GM12878 (cell line): Measurements from ENCODE around the gene HAND2. TPM values are rescaled to one million over a fixed set of nuclear protein-coding genes. Genes with fewer than 3 reads are reported as not detected.

Source experiments
- ATAC-seq: fragments of 200-7000 bp; cut with Tn5 transposase; 3 replicates; pipeline ENCODE4 v1.9.1; 2020; ENCODE audit warnings: mild to moderate bottlenecking, moderate library complexity
- BruUV-seq: library from RNA; stranded (reverse); fragments of 400-500 nt; replicated peaks from 2 replicates; lab custom pipeline; 2021; lab: Mats Ljungman, UMichigan
- CTCF ChIA-PET: fragments of 300-600 bp; sonication (Branson Sonifier 250); formaldehyde crosslinking; extraction: SDS; loops from one replicate; lab custom pipeline; 2021; ENCODE audit warnings: inconsistent platforms; lab: Yijun Ruan, JAX
- POLR2A ChIA-PET: fragments of 350-600 bp; formaldehyde crosslinking; extraction: SDS; loops from one replicate; lab custom pipeline; 2021; ENCODE audit warnings: inconsistent platforms; lab: Charles Lee
- RAD21 ChIA-PET: fragments of 300-600 bp; sonication (Branson Sonifier 250); formaldehyde crosslinking; loops from one replicate; lab custom pipeline; 2023; ENCODE audit warnings: antibody characterized with exemption; ENCODE audit not compliant: unreplicated experiment; lab: Charles Lee
- SMC1A ChIA-PET: fragments of 300-600 bp; sonication (Branson Sonifier 250); formaldehyde crosslinking; loops from one replicate; lab custom pipeline; 2023; ENCODE audit not compliant: unreplicated experiment, uncharacterized antibody; lab: Charles Lee
- DNase-seq: peaks from one replicate; pipeline ENCODE4 v3.0.0-alpha.2; 2011; ENCODE audit warnings: low read depth, low spot score
- FAIRE-seq: peaks from 3 replicates; lab custom pipeline; 2011; peaks lifted over from hg19 to GRCh38; lab: Jason Lieb, UNC
- H2AFZ ChIP-seq: 2 replicates; pipeline ENCODE4 v1.6.0; 2011; ENCODE audit warnings: low read depth, low read length, control low read depth; ENCODE audit not compliant: control insufficient read depth
- H3K27ac ChIP-seq: 2 replicates; pipeline ENCODE4 v1.5.1; 2011; ENCODE audit warnings: control low read depth; ENCODE audit not compliant: control insufficient read depth, insufficient read depth
- H3K27me3 ChIP-seq, 2 experiments: replicated peaks in 1 of 2; 2 replicates each; pipeline versions ENCODE4 v1.6.0 to v1.6.1; 2011; ENCODE audit warnings: low read length in 1 of 2; ENCODE audit not compliant: control insufficient read depth in 2 of 2, insufficient read depth in 2 of 2
- H3K36me3 ChIP-seq, 2 experiments: 2 replicates each; pipeline ENCODE4 v1.5.1; 2011; ENCODE audit warnings: low read length in 1 of 2; ENCODE audit not compliant: control insufficient read depth in 2 of 2, insufficient read depth in 2 of 2
- H3K4me1 ChIP-seq: 2 replicates; pipeline ENCODE4 v1.6.1; 2011; ENCODE audit warnings: mild to moderate bottlenecking, low read length, moderate library complexity, mixed read lengths; ENCODE audit not compliant: control insufficient read depth, insufficient read depth
- H3K4me2 ChIP-seq: 2 replicates; pipeline ENCODE4 v1.6.0; 2011; ENCODE audit warnings: control low read depth; ENCODE audit not compliant: control insufficient read depth, insufficient read depth
- H3K4me3 ChIP-seq: fragments of 200-600 bp; sonication (generic); 2 replicates; pipeline ENCODE4 v1.5.1; 2016
- H3K79me2 ChIP-seq: 2 replicates; pipeline ENCODE4 v1.6.0; 2011; ENCODE audit warnings: low read length; ENCODE audit not compliant: control insufficient read depth, insufficient read depth
- H3K9ac ChIP-seq: 2 replicates; pipeline ENCODE4 v1.8.0; 2011; ENCODE audit warnings: low read length, control low read depth, mixed read lengths; ENCODE audit not compliant: control insufficient read depth, insufficient read depth
- H3K9me3 ChIP-seq: replicated peaks from 3 replicates; pipeline ENCODE4 v1.5.1; 2011; ENCODE audit warnings: mild to moderate bottlenecking, low read length; ENCODE audit not compliant: control insufficient read depth, insufficient read depth
- H4K20me1 ChIP-seq: 2 replicates; pipeline ENCODE4 v1.6.0; 2011; ENCODE audit not compliant: control insufficient read depth, insufficient read depth
- ATF3 ChIP-seq: IDR thresholded peaks from 2 replicates; pipeline ENCODE4 v1.6.1; 2011; ENCODE audit warnings: low read depth, mild to moderate bottlenecking, low read length, moderate library complexity, borderline replicate concordance; ENCODE audit errors: extremely low read depth
- BACH1 ChIP-seq: fragments of 450-650 bp; IDR thresholded peaks from 2 replicates; pipeline ENCODE4 v1.6.1; 2017; ENCODE audit warnings: mild to moderate bottlenecking, borderline replicate concordance
- BCL11A ChIP-seq: IDR thresholded peaks from 2 replicates; pipeline ENCODE4 v1.6.1; 2011; ENCODE audit warnings: low read depth, low read length
- IKZF1 ChIP-seq: fragments of 450-650 bp; conservative IDR thresholded peaks from 2 replicates; pipeline ENCODE4 v1.6.1; 2017; ENCODE audit warnings: antibody characterized with exemption, mild to moderate bottlenecking
- KDM1A ChIP-seq: fragments of 200-600 bp; sonication (generic); IDR thresholded peaks from 2 replicates; pipeline ENCODE4 v1.6.1; 2016; ENCODE audit warnings: borderline replicate concordance
- NKRF ChIP-seq: fragments of 450-650 bp; conservative IDR thresholded peaks from 2 replicates; pipeline ENCODE4 v1.6.1; 2017; ENCODE audit warnings: mild to moderate bottlenecking, moderate library complexity
- POLR2A ChIP-seq: IDR thresholded peaks from 2 replicates; pipeline ENCODE4 v1.6.1; 2011; ENCODE audit warnings: low read depth, mild to moderate bottlenecking, low read length
- RAD51 ChIP-seq: fragments of 450-650 bp; IDR thresholded peaks from 2 replicates; pipeline ENCODE4 v1.6.1; 2016; ENCODE audit warnings: moderate library complexity, mild to moderate bottlenecking, inconsistent platforms
- TARDBP ChIP-seq: IDR thresholded peaks from 2 replicates; pipeline ENCODE4 v1.6.1; 2016; ENCODE audit warnings: borderline replicate concordance
- TCF7 ChIP-seq: IDR thresholded peaks from 2 replicates; pipeline ENCODE4 v1.6.1; 2014; ENCODE audit warnings: antibody characterized with exemption, borderline replicate concordance
- ZSCAN29 ChIP-seq: fragments of 450-650 bp; IDR thresholded peaks from 2 replicates; pipeline ENCODE4 v1.6.1; 2017; ENCODE audit warnings: mild to moderate bottlenecking, moderate library complexity
- WGBS: methylation state at CpG from one replicate; pipeline ENCODE4 v1.1.6; 2016; ENCODE audit warnings: low lambda C conversion rate; ENCODE audit not compliant: insufficient replicate concordance, insufficient coverage; ENCODE audit errors: missing lambda C conversion rate; 5-methylcytosine and 5-hydroxymethylcytosine counted together
- in situ Hi-C: fragments of 300-500 bp; cut with MboI; formaldehyde crosslinking; loops from 9 replicates; pipeline ENCODE4 v1.14.3; 2018; ENCODE audit warnings: mixed read lengths
- intact Hi-C: fragments of 100-400 bp; cut with micrococcal nuclease; formaldehyde crosslinking; loops from one replicate; pipeline ENCODE4 v1.14.2; 2022; ENCODE audit not compliant: unreplicated experiment
- polyA plus RNA-seq, 11 experiments: library from polyadenylated mRNA; depleted of rRNA in 4 of 11; unstranded in 6 of 11; stranded (reverse) in 5 of 11; fragments of >200 nt; fragmentation: Nextera tagmentation in 4 of 11; fragmentation: Illumina TruSeq in 1 of 11; extraction: Ambion mirVana in 4 of 11; extraction: Trizol in 1 of 11; gene quantifications; 1 replicate in 1 of 11; 2 replicates in 10 of 11; pipeline versions ENCODE4 v1.2.1 to v1.2.3, GENCODE V29; 2011 to 2016; ENCODE audit warnings: inconsistent platforms in 2 of 11, missing spikeins in 2 of 11, low read depth in 1 of 11
- total RNA-seq, 4 experiments: library from RNA; depleted of rRNA in 3 of 4; stranded (reverse); fragments of >200 nt in 3 of 4; fragmentation: Illumina TruSeq in 1 of 4; extraction: Trizol in 1 of 4; gene quantifications; 2 replicates each; pipeline versions ENCODE4 v1.2.1 to v1.2.3, GENCODE V29; 2013 to 2021
- TF ChIP-seq, protein P1 (sequence below): fragments of 450-650 bp; IDR thresholded peaks from 2 replicates; pipeline ENCODE4 v1.6.1; 2017; ENCODE audit warnings: borderline replicate concordance
- TF ChIP-seq, protein P2 (sequence below): IDR thresholded peaks from 2 replicates; pipeline ENCODE4 v1.6.1; 2012; ENCODE audit warnings: low read depth, low read length, improper control_type of control experiment
- TF ChIP-seq, protein P3 (sequence below): fragments of 450-650 bp; IDR thresholded peaks from 2 replicates; pipeline ENCODE4 v1.6.1; 2017; ENCODE audit warnings: antibody characterized with exemption, mild to moderate bottlenecking, moderate library complexity

HAND2 gene
- total and polyA plus RNA-seq, 10 of the 15 experiments (the other 5 are each of a cell fraction or from before 2014, with no cell fraction given), result 0.09 TPM; not detected in 9

- no peak overlapping the region for H3K4me3 ChIP-seq
- POLR2A ChIA-PET, result no interaction called here
- CTCF ChIA-PET, result no interaction called here
- ATAC-seq (no peak), DNase-seq (no peak), FAIRE-seq (no peak)
- no peak overlapping the region for H3K4me2 ChIP-seq
- BruUV-seq, result no TSS peak
- intact Hi-C loops (no loop called here), in situ Hi-C loops (loop anchor here (25.0 kb wide), 1 partner anchor 789 kb away; no protein-coding TSS in a partner anchor)
- H3K27ac ChIP-seq, result no peak overlapping the region
- H3K9me3 ChIP-seq, result no peaks in the 10 kb centered on the region; the same call in 2 of the 3 replicates
- H3K4me1 ChIP-seq, result no peaks in the 10 kb centered on the region
- H3K27me3 ChIP-seq, result peaks cover 8 to 37% of the 10 kb centered on the region in 2 experiments
- RAD21 ChIA-PET, result no interaction called here
- H2AFZ ChIP-seq, result no peak overlapping the region
- no peak overlapping the region for H3K9ac ChIP-seq
- SMC1A ChIA-PET, result no interaction called here
- 60% methylated on average over 21 of the region's 21 CpGs for WGBS
- H3K79me2 ChIP-seq, result no peaks in the 10 kb centered on the region
- no peaks in the 10 kb centered on the region for H3K36me3 ChIP-seq
- no peaks in the 10 kb centered on the region for H4K20me1 ChIP-seq
- no peak for TF ChIP-seq BACH1
- no peak for TF ChIP-seq BCL11A
- no peak for TF ChIP-seq TCF7
- TF ChIP-seq, protein P1, sequence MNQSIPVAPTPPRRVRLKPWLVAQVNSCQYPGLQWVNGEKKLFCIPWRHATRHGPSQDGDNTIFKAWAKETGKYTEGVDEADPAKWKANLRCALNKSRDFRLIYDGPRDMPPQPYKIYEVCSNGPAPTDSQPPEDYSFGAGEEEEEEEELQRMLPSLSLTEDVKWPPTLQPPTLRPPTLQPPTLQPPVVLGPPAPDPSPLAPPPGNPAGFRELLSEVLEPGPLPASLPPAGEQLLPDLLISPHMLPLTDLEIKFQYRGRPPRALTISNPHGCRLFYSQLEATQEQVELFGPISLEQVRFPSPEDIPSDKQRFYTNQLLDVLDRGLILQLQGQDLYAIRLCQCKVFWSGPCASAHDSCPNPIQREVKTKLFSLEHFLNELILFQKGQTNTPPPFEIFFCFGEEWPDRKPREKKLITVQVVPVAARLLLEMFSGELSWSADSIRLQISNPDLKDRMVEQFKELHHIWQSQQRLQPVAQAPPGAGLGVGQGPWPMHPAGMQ, result no peak
- TF ChIP-seq TARDBP, result no peak
- no peak for TF ChIP-seq RAD51
- no peak for TF ChIP-seq ZSCAN29
- TF ChIP-seq, protein P2, sequence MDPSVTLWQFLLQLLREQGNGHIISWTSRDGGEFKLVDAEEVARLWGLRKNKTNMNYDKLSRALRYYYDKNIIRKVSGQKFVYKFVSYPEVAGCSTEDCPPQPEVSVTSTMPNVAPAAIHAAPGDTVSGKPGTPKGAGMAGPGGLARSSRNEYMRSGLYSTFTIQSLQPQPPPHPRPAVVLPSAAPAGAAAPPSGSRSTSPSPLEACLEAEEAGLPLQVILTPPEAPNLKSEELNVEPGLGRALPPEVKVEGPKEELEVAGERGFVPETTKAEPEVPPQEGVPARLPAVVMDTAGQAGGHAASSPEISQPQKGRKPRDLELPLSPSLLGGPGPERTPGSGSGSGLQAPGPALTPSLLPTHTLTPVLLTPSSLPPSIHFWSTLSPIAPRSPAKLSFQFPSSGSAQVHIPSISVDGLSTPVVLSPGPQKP, result no peak
- TF ChIP-seq KDM1A, result no peak
- no peak for TF ChIP-seq POLR2A
- TF ChIP-seq IKZF1, result no peak
- TF ChIP-seq, protein P3, sequence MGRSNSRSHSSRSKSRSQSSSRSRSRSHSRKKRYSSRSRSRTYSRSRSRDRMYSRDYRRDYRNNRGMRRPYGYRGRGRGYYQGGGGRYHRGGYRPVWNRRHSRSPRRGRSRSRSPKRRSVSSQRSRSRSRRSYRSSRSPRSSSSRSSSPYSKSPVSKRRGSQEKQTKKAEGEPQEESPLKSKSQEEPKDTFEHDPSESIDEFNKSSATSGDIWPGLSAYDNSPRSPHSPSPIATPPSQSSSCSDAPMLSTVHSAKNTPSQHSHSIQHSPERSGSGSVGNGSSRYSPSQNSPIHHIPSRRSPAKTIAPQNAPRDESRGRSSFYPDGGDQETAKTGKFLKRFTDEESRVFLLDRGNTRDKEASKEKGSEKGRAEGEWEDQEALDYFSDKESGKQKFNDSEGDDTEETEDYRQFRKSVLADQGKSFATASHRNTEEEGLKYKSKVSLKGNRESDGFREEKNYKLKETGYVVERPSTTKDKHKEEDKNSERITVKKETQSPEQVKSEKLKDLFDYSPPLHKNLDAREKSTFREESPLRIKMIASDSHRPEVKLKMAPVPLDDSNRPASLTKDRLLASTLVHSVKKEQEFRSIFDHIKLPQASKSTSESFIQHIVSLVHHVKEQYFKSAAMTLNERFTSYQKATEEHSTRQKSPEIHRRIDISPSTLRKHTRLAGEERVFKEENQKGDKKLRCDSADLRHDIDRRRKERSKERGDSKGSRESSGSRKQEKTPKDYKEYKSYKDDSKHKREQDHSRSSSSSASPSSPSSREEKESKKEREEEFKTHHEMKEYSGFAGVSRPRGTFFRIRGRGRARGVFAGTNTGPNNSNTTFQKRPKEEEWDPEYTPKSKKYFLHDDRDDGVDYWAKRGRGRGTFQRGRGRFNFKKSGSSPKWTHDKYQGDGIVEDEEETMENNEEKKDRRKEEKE, result no peak
- TF ChIP-seq NKRF, result no peak
- no peak for TF ChIP-seq ATF3
These were observed 7.1 kb downstream of the HAND2 start for GRCh38 chr4:173522951-173523395.
